ENCODE data around the gene PHRF1. TPM values are rescaled to one million over a fixed set of nuclear protein-coding genes. Genes with fewer than 3 reads are reported as not detected.

PHRF1 gene
- total RNA-seq, 1 donor from 2014 or later, result 21.1 TPM

GRCh38 chr11:530960-531831 lies 45.1 kb upstream of the PHRF1 start:
- TF ChIP-seq CTCF (IDR thresholded peaks at IDR 0.05; ENCODE audit: insufficient read depth, low read length, severe bottlenecking), result no peak
- DNase-seq (ENCODE audit: low read depth) (no peak), FAIRE-seq (no peak)
- H3K4me3 ChIP-seq (ENCODE audit: low read depth, low read length), result no peak overlapping the region
- no peaks in the 10 kb centered on the region for H3K27me3 ChIP-seq (ENCODE audit: control insufficient read depth, insufficient read depth, low read length)
- H3K36me3 ChIP-seq (ENCODE audit: control insufficient read depth, insufficient read depth, low read length), result peaks cover 29% of the 10 kb centered on the region

GRCh38 chr11:531919-532526 lies 44.2 kb upstream of the PHRF1 start:
- no peak overlapping the region for H3K4me3 ChIP-seq (ENCODE audit: low read depth, low read length)
- DNase-seq (ENCODE audit: low read depth) (no peak), FAIRE-seq (no peak)
- no peaks in the 10 kb centered on the region for H3K27me3 ChIP-seq (ENCODE audit: control insufficient read depth, insufficient read depth, low read length)
- H3K36me3 ChIP-seq (ENCODE audit: control insufficient read depth, insufficient read depth, low read length), result peaks cover 29% of the 10 kb centered on the region
- no peak for TF ChIP-seq CTCF (IDR thresholded peaks at IDR 0.05; ENCODE audit: insufficient read depth, low read length, severe bottlenecking)

GRCh38 chr11:532527-532985 lies 43.7 kb upstream of the PHRF1 start:
- no peak for TF ChIP-seq CTCF (IDR thresholded peaks at IDR 0.05; ENCODE audit: insufficient read depth, low read length, severe bottlenecking)
- no peak for FAIRE-seq

GRCh38 chr11:532986-533585 lies 43.2 kb upstream of the PHRF1 start:
- TF ChIP-seq CTCF (IDR thresholded peaks at IDR 0.05; ENCODE audit: insufficient read depth, low read length, severe bottlenecking), result no peak
- no peak for DNase-seq (ENCODE audit: low read depth)

More at GRCh38 chr11:532527-532985, 43.7 kb upstream of the PHRF1 start:
- no peak for DNase-seq (ENCODE audit: low read depth)
- no peaks in the 10 kb centered on the region for H3K27me3 ChIP-seq (ENCODE audit: control insufficient read depth, insufficient read depth, low read length)
- no peak overlapping the region for H3K4me3 ChIP-seq (ENCODE audit: low read depth, low read length)
- H3K36me3 ChIP-seq (ENCODE audit: control insufficient read depth, insufficient read depth, low read length), result peaks cover 29% of the 10 kb centered on the region

GRCh38 chr11:533586-534395 lies 42.5 kb upstream of the PHRF1 start:
- DNase-seq (ENCODE audit: low read depth), result no peak
- no peak for TF ChIP-seq CTCF (IDR thresholded peaks at IDR 0.05; ENCODE audit: insufficient read depth, low read length, severe bottlenecking)
- H3K4me3 ChIP-seq (ENCODE audit: low read depth, low read length), result peak overlapping the region; percentile 87

More at GRCh38 chr11:532986-533585, 43.2 kb upstream of the PHRF1 start:
- Histone ChIP-seq H3K36me3 (ENCODE audit: control insufficient read depth, insufficient read depth, low read length) (peaks cover 29% of the 10 kb centered on the region), H3K27me3 (ENCODE audit: control insufficient read depth, insufficient read depth, low read length) (no peaks in the 10 kb centered on the region), H3K4me3 (ENCODE audit: low read depth, low read length) (no peak overlapping the region)
- no peak for FAIRE-seq

More at GRCh38 chr11:533586-534395, 42.5 kb upstream of the PHRF1 start:
- H3K36me3 ChIP-seq (ENCODE audit: control insufficient read depth, insufficient read depth, low read length), result peaks cover 29% of the 10 kb centered on the region
- no peak for FAIRE-seq
- no peaks in the 10 kb centered on the region for H3K27me3 ChIP-seq (ENCODE audit: control insufficient read depth, insufficient read depth, low read length)
